Measurements from ENCODE around the gene APOBEC3F.

The APOBEC3F gene

GRCh38 chr22:39098026-39098425 is 57.4 kb downstream of the APOBEC3F start:
- TF ChIP-seq POLR2A (IDR thresholded peaks at IDR 0.05; ENCODE audit: extremely low read depth, insufficient read length) (no peak), MAX (IDR thresholded peaks at IDR 0.05; ENCODE audit: low read depth, low read length) (no peak), CTCF (IDR thresholded peaks at IDR 0.05; ENCODE audit: low read depth, low read length) (no peak)
- H3K4me3 ChIP-seq (ENCODE audit: low read depth, low read length): no peak overlapping the region
- DNase-seq (ENCODE audit: low read depth): no peak

GRCh38 chr22:39098576-39098975 is 57.9 kb downstream of the APOBEC3F start:
- no peak for DNase-seq (ENCODE audit: low read depth)
- no peak for TF ChIP-seq MAX (IDR thresholded peaks at IDR 0.05; ENCODE audit: low read depth, low read length)
- no peak for TF ChIP-seq CTCF (IDR thresholded peaks at IDR 0.05; ENCODE audit: low read depth, low read length)
- TF ChIP-seq MYC (IDR thresholded peaks at IDR 0.05; ENCODE audit: low read depth, low read length): no peak
- TF ChIP-seq POLR2A (IDR thresholded peaks at IDR 0.05; ENCODE audit: extremely low read depth, insufficient read length): no peak
- no peak overlapping the region for H3K4me3 ChIP-seq (ENCODE audit: low read depth, low read length)

- TF ChIP-seq MAX (IDR thresholded peaks at IDR 0.05; ENCODE audit: low read depth, low read length) (no peak), CTCF (IDR thresholded peaks at IDR 0.05; ENCODE audit: low read depth, low read length) (no peak), MYC (IDR thresholded peaks at IDR 0.05; ENCODE audit: low read depth, low read length) (no peak), POLR2A (IDR thresholded peaks at IDR 0.05; ENCODE audit: extremely low read depth, insufficient read length) (no peak)
- DNase-seq (ENCODE audit: low read depth): no peak
- no peak overlapping the region for H3K4me3 ChIP-seq (ENCODE audit: low read depth, low read length)
Observed at GRCh38 chr22:39101226-39101625, 60.6 kb downstream of the APOBEC3F start.

- TF ChIP-seq POLR2A (IDR thresholded peaks at IDR 0.05; ENCODE audit: extremely low read depth, insufficient read length) (no peak), MYC (IDR thresholded peaks at IDR 0.05; ENCODE audit: low read depth, low read length) (no peak), CTCF (IDR thresholded peaks at IDR 0.05; ENCODE audit: low read depth, low read length) (no peak), MAX (IDR thresholded peaks at IDR 0.05; ENCODE audit: low read depth, low read length) (no peak)
- no peak overlapping the region for H3K4me3 ChIP-seq (ENCODE audit: low read depth, low read length)
- no peak for DNase-seq (ENCODE audit: low read depth)
Observed at GRCh38 chr22:39103431-39103830, 62.8 kb downstream of the APOBEC3F start.
